Measurements from ENCODE around the gene PTPRZ1. TPM values are rescaled to one million over a fixed set of nuclear protein-coding genes. Genes with fewer than 3 reads are reported as not detected.

Gene PTPRZ1
- total and polyA plus RNA-seq, 2 of the 4 experiments (the other 2 are of a cell fraction) = not detected

DNA sequence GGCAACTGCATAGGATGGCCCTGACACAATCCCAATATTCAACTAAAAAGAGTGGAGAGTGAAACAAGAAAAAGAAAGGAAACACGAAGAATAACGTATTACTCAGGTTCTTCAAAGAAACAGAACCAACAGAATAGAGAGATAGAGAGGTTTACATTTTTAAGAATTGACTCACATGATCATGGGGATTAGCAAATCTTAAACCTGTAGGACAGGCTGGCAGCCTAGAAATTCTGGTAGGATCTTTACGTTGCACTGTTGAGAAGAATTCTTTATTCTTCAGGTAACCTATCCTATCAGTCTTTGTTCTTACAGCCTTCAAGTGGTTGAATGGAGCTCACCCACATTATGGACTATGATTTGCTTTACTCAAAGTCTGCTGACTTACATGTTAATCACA lies 167.2 kb downstream of the PTPRZ1 start:
- Histone ChIP-seq H3K9me3 (ENCODE audit: control insufficient read depth, insufficient read depth, low read length) (no peaks in the 10 kb centered on the region), H2AK9ac (replicated peaks; ENCODE audit: low read depth, low read length, poor library complexity) (no peak overlapping the region), H3K9ac (ENCODE audit: low read depth, low read length) (no peak overlapping the region), H4K91ac (ENCODE audit: insufficient read depth, low read depth, low read length) (no peak overlapping the region), H3K79me1 (ENCODE audit: low read depth in 1 of 2, low read length in 2 of 2) (no peaks in the 10 kb centered on the region), H3K14ac (replicated peaks; ENCODE audit: low read depth, low read length) (no peak overlapping the region), H3K27ac (ENCODE audit: insufficient read depth, low read length) (no peak overlapping the region), H4K8ac (ENCODE audit: low read depth in 2 of 2, low read length in 2 of 2) (no peak overlapping the region), H2AK5ac (ENCODE audit: low read depth, low read length) (no peak overlapping the region), H3K4me3 (ENCODE audit: insufficient read depth, low read depth, low read length) (no peak overlapping the region), H3K56ac (ENCODE audit: extremely low read depth, insufficient read depth, low read length) (no peak overlapping the region), H3K36me3 (ENCODE audit: control insufficient read depth, insufficient read depth, low read length) (no peaks in the 10 kb centered on the region), H3K4ac (ENCODE audit: low read depth, low read length) (no peak overlapping the region), H3K9me1 (ENCODE audit: insufficient read depth, low read length) (no peaks in the 10 kb centered on the region), H2BK15ac (ENCODE audit: low read depth, low read length) (no peak overlapping the region), H2BK5ac (ENCODE audit: low read depth, low read length, poor library complexity, severe bottlenecking) (no peak overlapping the region), H3K4me1 (ENCODE audit: control insufficient read depth, insufficient read depth, low read length) (no peaks in the 10 kb centered on the region), H2AFZ (replicated peaks; ENCODE audit: low read length, poor library complexity) (no peak overlapping the region), H4K5ac (ENCODE audit: low read depth, low read length) (no peak overlapping the region), H3K18ac (ENCODE audit: low read depth, low read length) (no peak overlapping the region), H2BK20ac (ENCODE audit: low read depth, low read length) (no peak overlapping the region), H3K23ac (ENCODE audit: low read depth, low read length) (no peak overlapping the region), H3K27me3 (ENCODE audit: control insufficient read depth, insufficient read depth, low read length) (no peaks in the 10 kb centered on the region), H2BK120ac (ENCODE audit: low read depth, low read length) (no peak overlapping the region), H4K20me1 (ENCODE audit: insufficient read depth, low read length) (no peaks in the 10 kb centered on the region), H3K4me2 (ENCODE audit: low read depth, low read length) (no peak overlapping the region)
- TF ChIP-seq CHD1 (IDR thresholded peaks at IDR 0.05; ENCODE audit: low read depth, low read length) (no peak), CEBPB (IDR thresholded peaks at IDR 0.05; ENCODE audit: low read depth, low read length) (no peak), BHLHE40 (IDR thresholded peaks at IDR 0.05; ENCODE audit: low read depth, low read length) (no peak), FOS (IDR thresholded peaks at IDR 0.05; ENCODE audit: low read depth, low read length) (no peak), MAZ (IDR thresholded peaks at IDR 0.05; ENCODE audit: borderline replicate concordance, low read depth, low read length) (no peak)
- TF ChIP-seq, protein P1, sequence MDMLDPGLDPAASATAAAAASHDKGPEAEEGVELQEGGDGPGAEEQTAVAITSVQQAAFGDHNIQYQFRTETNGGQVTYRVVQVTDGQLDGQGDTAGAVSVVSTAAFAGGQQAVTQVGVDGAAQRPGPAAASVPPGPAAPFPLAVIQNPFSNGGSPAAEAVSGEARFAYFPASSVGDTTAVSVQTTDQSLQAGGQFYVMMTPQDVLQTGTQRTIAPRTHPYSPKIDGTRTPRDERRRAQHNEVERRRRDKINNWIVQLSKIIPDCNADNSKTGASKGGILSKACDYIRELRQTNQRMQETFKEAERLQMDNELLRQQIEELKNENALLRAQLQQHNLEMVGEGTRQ (IDR thresholded peaks at IDR 0.05; ENCODE audit: low read depth, low read length) = no peak
- TF ChIP-seq, protein P2, sequence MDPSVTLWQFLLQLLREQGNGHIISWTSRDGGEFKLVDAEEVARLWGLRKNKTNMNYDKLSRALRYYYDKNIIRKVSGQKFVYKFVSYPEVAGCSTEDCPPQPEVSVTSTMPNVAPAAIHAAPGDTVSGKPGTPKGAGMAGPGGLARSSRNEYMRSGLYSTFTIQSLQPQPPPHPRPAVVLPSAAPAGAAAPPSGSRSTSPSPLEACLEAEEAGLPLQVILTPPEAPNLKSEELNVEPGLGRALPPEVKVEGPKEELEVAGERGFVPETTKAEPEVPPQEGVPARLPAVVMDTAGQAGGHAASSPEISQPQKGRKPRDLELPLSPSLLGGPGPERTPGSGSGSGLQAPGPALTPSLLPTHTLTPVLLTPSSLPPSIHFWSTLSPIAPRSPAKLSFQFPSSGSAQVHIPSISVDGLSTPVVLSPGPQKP (IDR thresholded peaks at IDR 0.05; ENCODE audit: borderline replicate concordance, low read depth, low read length) = no peak
- ATAC-seq (ENCODE audit: low read depth) (no peak), DNase-seq (no peak)
- in situ Hi-C loops (cut with MboI; ENCODE audit: low sequenced_read_pairs) (no loop called here), intact Hi-C loops (cut with micrococcal nuclease) (no loop called here), dilution Hi-C loops (cut with HindIII; ENCODE audit: low sequenced_read_pairs, unreplicated experiment) (no loop called here)
- ChIA-PET CTCF (interaction anchor here (0.6 kb wide), 1 partner anchor 435 kb away, joined by 3 read pairs; no protein-coding TSS in a partner anchor), POLR2A (ENCODE audit: unreplicated experiment) (no interaction called here)
- no TSS peak for BruUV-seq (replicated peaks)
- WGBS, 2 experiments (ENCODE audit: extremely low coverage in 2 of 2, insufficient read length in 1 of 2) = no CpG with 5 or more reads among the region's 3 CpGs
